ENCODE results near the gene ONECUT2. TPM values are rescaled to one million over a fixed set of nuclear protein-coding genes. Genes with fewer than 3 reads are reported as not detected.
"Not testable (repeated sequence)": the region's sequence is repeated elsewhere in the genome, so short reads cannot be mapped to it uniquely, and the experiment has no call there.

Gene ONECUT2
- total RNA-seq, 1 donor from 2014 or later, result under 0.01 TPM

- H3K4me3 ChIP-seq (ENCODE audit: low read depth, low read length), result no peak overlapping the region
- no peaks in the 10 kb centered on the region for H3K36me3 ChIP-seq (ENCODE audit: control insufficient read depth, insufficient read depth, low read length)
- TF ChIP-seq, protein P1, sequence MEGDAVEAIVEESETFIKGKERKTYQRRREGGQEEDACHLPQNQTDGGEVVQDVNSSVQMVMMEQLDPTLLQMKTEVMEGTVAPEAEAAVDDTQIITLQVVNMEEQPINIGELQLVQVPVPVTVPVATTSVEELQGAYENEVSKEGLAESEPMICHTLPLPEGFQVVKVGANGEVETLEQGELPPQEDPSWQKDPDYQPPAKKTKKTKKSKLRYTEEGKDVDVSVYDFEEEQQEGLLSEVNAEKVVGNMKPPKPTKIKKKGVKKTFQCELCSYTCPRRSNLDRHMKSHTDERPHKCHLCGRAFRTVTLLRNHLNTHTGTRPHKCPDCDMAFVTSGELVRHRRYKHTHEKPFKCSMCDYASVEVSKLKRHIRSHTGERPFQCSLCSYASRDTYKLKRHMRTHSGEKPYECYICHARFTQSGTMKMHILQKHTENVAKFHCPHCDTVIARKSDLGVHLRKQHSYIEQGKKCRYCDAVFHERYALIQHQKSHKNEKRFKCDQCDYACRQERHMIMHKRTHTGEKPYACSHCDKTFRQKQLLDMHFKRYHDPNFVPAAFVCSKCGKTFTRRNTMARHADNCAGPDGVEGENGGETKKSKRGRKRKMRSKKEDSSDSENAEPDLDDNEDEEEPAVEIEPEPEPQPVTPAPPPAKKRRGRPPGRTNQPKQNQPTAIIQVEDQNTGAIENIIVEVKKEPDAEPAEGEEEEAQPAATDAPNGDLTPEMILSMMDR (IDR thresholded peaks at IDR 0.05; ENCODE audit: insufficient read depth, low read length, severe bottlenecking), result no peak
- FAIRE-seq (no peak), DNase-seq (ENCODE audit: low read depth) (no peak)
- no peaks in the 10 kb centered on the region for H3K27me3 ChIP-seq (ENCODE audit: control insufficient read depth, insufficient read depth, low read length)
Observed at GRCh38 chr18:57505231-57505630, 70.1 kb downstream of the ONECUT2 start.

DNA sequence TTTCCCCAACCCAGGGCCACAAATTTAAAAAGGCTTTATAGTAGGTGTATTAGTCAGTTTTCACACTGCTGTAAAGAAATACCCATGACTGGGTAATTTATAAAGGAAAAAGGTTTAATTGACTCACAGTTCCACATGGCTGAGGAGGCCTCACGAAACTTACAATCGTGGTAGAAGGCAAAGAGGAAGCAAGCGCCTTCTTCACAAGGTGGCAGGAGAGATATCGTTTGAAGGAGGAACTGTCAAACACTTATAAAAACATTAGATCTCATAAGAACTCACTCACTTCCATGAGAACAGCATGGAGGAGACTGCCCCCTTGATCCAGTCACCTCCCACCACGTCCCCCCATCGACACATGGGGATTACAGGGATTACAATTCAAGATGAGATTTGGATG lies 80.9 kb downstream of the ONECUT2 start:
- TF ChIP-seq, protein P1 (IDR thresholded peaks at IDR 0.05; ENCODE audit: insufficient read depth, low read length, severe bottlenecking), result no peak
- FAIRE-seq, result no peak

DNA sequence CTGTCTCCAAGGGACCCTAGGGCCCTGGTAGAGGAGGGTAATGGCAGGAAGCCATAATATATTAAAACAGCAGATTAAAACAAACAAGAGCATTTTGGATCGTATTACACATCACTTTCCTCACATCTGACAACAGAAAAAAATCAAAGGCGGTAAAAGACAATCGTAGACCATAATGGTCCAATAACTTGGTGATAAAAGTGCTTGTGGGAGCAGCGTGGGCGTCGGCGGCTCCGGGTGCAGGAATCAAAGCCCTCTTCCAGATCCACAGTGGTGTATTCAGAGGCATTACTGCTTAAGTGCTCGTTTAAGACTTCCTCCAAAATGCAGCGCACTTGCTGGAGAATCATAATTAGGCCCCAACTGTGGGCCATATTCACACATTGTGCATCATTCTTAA lies 83.4 kb downstream of the ONECUT2 start:
- Histone ChIP-seq H3K27me3 (ENCODE audit: control insufficient read depth, insufficient read depth, low read length) (no peaks in the 10 kb centered on the region), H3K4me3 (ENCODE audit: low read depth, low read length) (no peak overlapping the region), H3K36me3 (ENCODE audit: control insufficient read depth, insufficient read depth, low read length) (no peaks in the 10 kb centered on the region)
- DNase-seq (ENCODE audit: low read depth), result no peak
- no peak for FAIRE-seq
- TF ChIP-seq, protein P1 (IDR thresholded peaks at IDR 0.05; ENCODE audit: insufficient read depth, low read length, severe bottlenecking), result no peak

More for the DNA sequence above, 80.9 kb downstream of the ONECUT2 start:
- no peak for DNase-seq (ENCODE audit: low read depth)
- Histone ChIP-seq H3K36me3 (ENCODE audit: control insufficient read depth, insufficient read depth, low read length) (no peaks in the 10 kb centered on the region), H3K27me3 (ENCODE audit: control insufficient read depth, insufficient read depth, low read length) (no peaks in the 10 kb centered on the region), H3K4me3 (ENCODE audit: low read depth, low read length) (no peak overlapping the region)

DNA sequence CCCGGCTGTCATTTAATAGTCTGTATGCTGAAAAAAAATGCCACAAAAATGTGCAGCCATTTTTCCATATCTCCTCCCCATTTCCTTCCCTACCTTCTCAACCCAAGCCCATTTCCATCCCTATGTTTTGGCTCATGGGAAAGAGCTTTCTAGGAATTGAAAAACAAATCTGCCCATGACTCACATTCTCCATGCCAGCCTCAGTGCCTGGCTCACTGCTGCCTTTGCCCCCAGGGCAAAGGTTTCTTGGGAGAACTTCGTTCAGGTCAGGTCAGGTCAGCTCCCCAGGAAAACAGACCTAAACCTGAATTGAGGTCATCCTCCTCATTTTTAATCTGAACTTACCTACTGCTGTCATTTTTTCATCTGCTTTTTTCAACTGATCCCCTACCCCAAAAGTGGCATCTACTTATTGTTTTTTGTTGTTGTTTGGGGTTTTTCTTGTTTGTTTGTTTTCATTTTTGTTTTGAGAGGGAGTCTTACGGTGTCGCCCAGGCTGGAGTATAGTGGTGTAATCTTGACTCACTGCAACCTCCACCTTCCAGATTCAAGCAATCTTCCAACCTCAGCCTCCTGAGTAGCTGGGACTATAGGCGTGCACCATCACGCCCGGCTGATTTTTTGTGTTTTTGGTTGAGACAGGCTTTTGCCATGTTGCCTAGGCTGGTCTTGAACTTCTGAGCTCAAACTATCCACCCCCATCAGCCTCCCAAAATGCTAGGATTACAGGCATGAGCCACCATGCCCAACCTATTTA lies 84.7 kb downstream of the ONECUT2 start:
- peak; percentile 53 for DNase-seq (ENCODE audit: low read depth)
- FAIRE-seq, result no peak
- H3K36me3 ChIP-seq (ENCODE audit: control insufficient read depth, insufficient read depth, low read length), result no peaks in the 10 kb centered on the region
- H3K4me3 ChIP-seq (ENCODE audit: low read depth, low read length), result no peak overlapping the region
- TF ChIP-seq, protein P1 (IDR thresholded peaks at IDR 0.05; ENCODE audit: insufficient read depth, low read length, severe bottlenecking), result no peak
- no peaks in the 10 kb centered on the region for H3K27me3 ChIP-seq (ENCODE audit: control insufficient read depth, insufficient read depth, low read length)

- not testable (repeated sequence) for H3K4me3 ChIP-seq (ENCODE audit: low read depth, low read length); H3K27me3 ChIP-seq (ENCODE audit: control insufficient read depth, insufficient read depth, low read length); H3K36me3 ChIP-seq (ENCODE audit: control insufficient read depth, insufficient read depth, low read length); DNase-seq (ENCODE audit: low read depth)
- peak; percentile 72 for FAIRE-seq
Observed at GRCh38 chr18:57522348-57522747, 87.2 kb downstream of the ONECUT2 start.

DNA sequence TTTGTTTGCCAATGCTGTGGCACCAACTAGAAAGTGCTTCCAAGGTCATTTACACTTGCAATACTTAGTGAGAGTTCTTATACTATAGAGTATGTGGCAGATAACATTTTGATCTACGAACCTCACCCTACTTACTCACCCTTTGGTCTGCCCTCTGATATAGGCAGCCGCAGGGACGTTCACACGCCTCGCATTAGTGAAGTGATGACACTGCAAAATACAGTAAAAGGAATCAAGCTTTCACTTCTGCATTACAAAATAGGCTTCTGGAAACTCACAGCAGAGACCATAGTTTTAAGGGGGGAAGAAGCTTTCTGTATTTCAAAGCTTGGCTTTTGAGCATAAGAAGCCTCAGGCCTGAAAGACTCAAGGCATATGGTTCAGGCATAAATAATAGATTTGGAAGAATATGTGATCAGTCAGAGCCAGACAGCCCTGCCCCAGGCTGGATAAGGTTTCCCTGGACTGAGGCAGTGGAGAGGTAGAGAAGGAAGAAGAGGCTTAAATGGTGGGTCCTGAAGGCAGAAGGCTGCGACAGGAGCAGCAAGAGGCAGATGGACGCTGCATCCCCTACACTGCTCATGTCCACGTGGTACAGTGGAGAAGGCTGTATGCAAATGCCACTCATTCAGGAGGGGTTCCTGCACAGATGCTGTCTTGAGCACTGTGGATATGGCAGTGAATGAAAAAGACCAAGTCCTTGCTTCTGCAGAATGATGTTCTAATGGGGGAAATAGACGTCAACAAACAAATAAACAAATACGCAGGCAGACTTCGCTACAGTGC lies 88.2 kb downstream of the ONECUT2 start:
- FAIRE-seq (peak; percentile 87), DNase-seq (ENCODE audit: low read depth) (no peak)
- TF ChIP-seq, protein P1 (IDR thresholded peaks at IDR 0.05; ENCODE audit: insufficient read depth, low read length, severe bottlenecking), result no peak
- Histone ChIP-seq H3K4me3 (ENCODE audit: low read depth, low read length) (no peak overlapping the region), H3K27me3 (ENCODE audit: control insufficient read depth, insufficient read depth, low read length) (no peaks in the 10 kb centered on the region), H3K36me3 (ENCODE audit: control insufficient read depth, insufficient read depth, low read length) (no peaks in the 10 kb centered on the region)

All from bronchial epithelial cell (primary cell).